ENCODE data around the gene CA14. TPM values are rescaled to one million over a fixed set of nuclear protein-coding genes. Genes with fewer than 3 reads are reported as not detected.
"Not testable (repeated sequence)": the region's sequence is repeated elsewhere in the genome, so short reads cannot be mapped to it uniquely, and the experiment has no call there.

The CA14 gene
- total RNA-seq, 4 donors from 2014 or later = 0.33 to 1.0 (median 0.42) TPM; not detected in 1

- TF ChIP-seq CTCF (IDR thresholded peaks at IDR 0.05) (peak in 2 of 3 experiments; percentile 36 to 43), POLR2A (IDR thresholded peaks at IDR 0.05; ENCODE audit: low read depth) (peak; percentile 72), EP300 (IDR thresholded peaks at IDR 0.05) (no peak), POLR2AphosphoS5 (IDR thresholded peaks at IDR 0.05) (peak; percentile 94)
- intact Hi-C loops (cut with DNase I) = loop anchor here (5.0 kb wide), 1 partner anchor 126 kb away; the partner anchor contains the start of gene RPRD2
- Histone ChIP-seq H3K27ac (replicated peaks in 1 of 4) (peak within 1 kb of the TSS; percentile 96 to 100 (median 99)), H3K4me3 (peak within 1 kb of the TSS; percentile 84 to 100 (median 86)), H3K27me3 (no peaks in the 10 kb centered on the region), H3K9me3 (no peaks in the 10 kb centered on the region), H3K36me3 (peaks cover 0 to 2% (median 0%) of the 10 kb centered on the region in 4 donors), H3K4me1 (peaks cover 4 to 18% (median 16%) of the 10 kb centered on the region in 4 donors)
- 0% methylated on average over 33 of the region's 33 CpGs for WGBS
- peak; percentile 99 for DNase-seq (ENCODE audit: extremely low spot score)
Observed at GRCh38 chr1:150235852-150236613, 21.5 kb upstream of the CA14 start, which contains the start of gene ANP32E. Gene ANP32E (minus strand): TSS chr1:150236112. CDS start chr1:150235786, 326 bp downstream.

GRCh38 chr1:150236614-150237100 is 20.9 kb upstream of the CA14 start:
- H3K4me3 ChIP-seq = peak overlapping the region; percentile 84 to 100 (median 86)
- H3K27me3 ChIP-seq = no peaks in the 10 kb centered on the region
- DNase-seq (ENCODE audit: extremely low spot score) = peak; percentile 50
- WGBS = 30% methylated on average over 10 of the region's 10 CpGs
- peak overlapping the region; percentile 61 to 100 (median 98) for H3K27ac ChIP-seq (replicated peaks in 1 of 4)
- TF ChIP-seq EP300 (IDR thresholded peaks at IDR 0.05) (no peak), CTCF (IDR thresholded peaks at IDR 0.05) (no peak), POLR2AphosphoS5 (IDR thresholded peaks at IDR 0.05) (no peak), POLR2A (IDR thresholded peaks at IDR 0.05; ENCODE audit: low read depth) (no peak)
- no peaks in the 10 kb centered on the region for H3K9me3 ChIP-seq
- H3K4me1 ChIP-seq = peaks cover 4 to 18% (median 16%) of the 10 kb centered on the region in 4 donors
- intact Hi-C loops (cut with DNase I) = loop anchor here (5.0 kb wide), 1 partner anchor 126 kb away; the partner anchor contains the start of gene RPRD2
- H3K36me3 ChIP-seq = no peaks in the 10 kb centered on the region

- DNase-seq (ENCODE audit: extremely low spot score); H3K27me3 ChIP-seq; H3K9me3 ChIP-seq; H3K27ac ChIP-seq (replicated peaks in 1 of 4); H3K36me3 ChIP-seq: not testable (repeated sequence)
- intact Hi-C loops (cut with DNase I) = loop anchor here (5.0 kb wide), 1 partner anchor 125 kb away; the partner anchor contains the start of gene RPRD2
- H3K4me3 ChIP-seq = peak overlapping the region in 1 of 4 donors; percentile 84
- WGBS = 92% methylated on average over 13 of the region's 13 CpGs
- H3K4me1 ChIP-seq = peaks cover 4 to 18% (median 16%) of the 10 kb centered on the region in 4 donors
Observed at GRCh38 chr1:150237176-150237575, 20.4 kb upstream of the CA14 start.

GRCh38 chr1:150237746-150238145 is 19.8 kb upstream of the CA14 start:
- Histone ChIP-seq H3K27ac (replicated peaks in 1 of 4) (no peak overlapping the region), H3K9me3 (no peaks in the 10 kb centered on the region), H3K4me3 (no peak overlapping the region), H3K36me3 (no peaks in the 10 kb centered on the region), H3K27me3 (no peaks in the 10 kb centered on the region), H3K4me1 (peaks cover 4 to 18% (median 16%) of the 10 kb centered on the region in 4 donors)
- WGBS = 91% methylated on average over 21 of the region's 21 CpGs
- TF ChIP-seq POLR2A (IDR thresholded peaks at IDR 0.05; ENCODE audit: low read depth) = no peak
- TF ChIP-seq CTCF (IDR thresholded peaks at IDR 0.05) = no peak
- no peak for TF ChIP-seq POLR2AphosphoS5 (IDR thresholded peaks at IDR 0.05)
- no peak for TF ChIP-seq EP300 (IDR thresholded peaks at IDR 0.05)
- intact Hi-C loops (cut with DNase I) = loop anchor here (5.0 kb wide), 1 partner anchor 125 kb away; the partner anchor contains the start of gene RPRD2
- peak; percentile 60 for DNase-seq (ENCODE audit: extremely low spot score)

GRCh38 chr1:150243003-150243402 is 14.6 kb upstream of the CA14 start:
- no peak for DNase-seq (ENCODE audit: extremely low spot score)
- no peaks in the 10 kb centered on the region for H3K9me3 ChIP-seq
- H3K4me1 ChIP-seq = no peaks in the 10 kb centered on the region
- no peaks in the 10 kb centered on the region for H3K36me3 ChIP-seq
- no peaks in the 10 kb centered on the region for H3K27me3 ChIP-seq
- TF ChIP-seq CTCF (IDR thresholded peaks at IDR 0.05) (no peak), EP300 (IDR thresholded peaks at IDR 0.05) (no peak), POLR2A (IDR thresholded peaks at IDR 0.05; ENCODE audit: low read depth) (no peak), POLR2AphosphoS5 (IDR thresholded peaks at IDR 0.05) (no peak)
- 88% methylated on average over 3 of the region's 3 CpGs for WGBS
- no peak overlapping the region for H3K27ac ChIP-seq (replicated peaks in 1 of 4)
- no peak overlapping the region for H3K4me3 ChIP-seq
- intact Hi-C loops (cut with DNase I) = no loop called here

All from esophagus muscularis mucosa (tissue), 4 donors.